Parathyroid adenoma (tissue), 2 donors: ENCODE measurements around the gene PARK7.
"Not testable (repeated sequence)": the region's sequence is repeated elsewhere in the genome, so short reads cannot be mapped to it uniquely, and the experiment has no call there.

Source experiments
- H2AFZ ChIP-seq: fragments of 300-600 bp; sonication (generic); one replicate; pipeline ENCODE4 v1.7.0; 2017; ENCODE audit warnings: antibody characterized with exemption, mild to moderate bottlenecking
- H3K27ac ChIP-seq: fragments of 300-600 bp; sonication (generic); one replicate; pipeline ENCODE4 v1.7.0; 2017
- H3K27me3 ChIP-seq: fragments of 300-600 bp; sonication (generic); one replicate; pipeline ENCODE4 v1.7.0; 2017; ENCODE audit warnings: low read length; ENCODE audit not compliant: control insufficient read depth, insufficient read depth
- H3K36me3 ChIP-seq: fragments of 300-600 bp; sonication (generic); one replicate; pipeline ENCODE4 v1.7.0; 2017; ENCODE audit warnings: low read length; ENCODE audit not compliant: control insufficient read depth, insufficient read depth
- H3K4me1 ChIP-seq: fragments of 300-600 bp; sonication (generic); one replicate; pipeline ENCODE4 v1.7.0; 2017; ENCODE audit warnings: control low read depth
- H3K4me2 ChIP-seq: fragments of 300-600 bp; sonication (generic); one replicate; pipeline ENCODE4 v1.7.0; 2017; ENCODE audit warnings: low read length
- H3K4me3 ChIP-seq: fragments of 300-600 bp; sonication (generic); one replicate; pipeline ENCODE4 v1.7.0; 2017; ENCODE audit warnings: low read depth, low read length
- H3K79me2 ChIP-seq: fragments of 300-600 bp; sonication (generic); one replicate; pipeline ENCODE4 v1.7.0; 2017; ENCODE audit warnings: control low read depth
- H3K9ac ChIP-seq: fragments of 300-600 bp; sonication (generic); one replicate; pipeline ENCODE4 v1.7.0; 2017; ENCODE audit warnings: mild to moderate bottlenecking
- H3K9me3 ChIP-seq: fragments of 300-600 bp; sonication (generic); one replicate; pipeline ENCODE4 v1.7.0; 2017; ENCODE audit warnings: low read length; ENCODE audit not compliant: control insufficient read depth
- TF ChIP-seq, protein P1 (sequence below): fragments of 300-600 bp; sonication (generic); IDR thresholded peaks from one replicate; pipeline ENCODE4 v1.7.0; 2017; ENCODE audit warnings: antibody characterized with exemption, mild to moderate bottlenecking
- donor health status: primary hyperparathyroidism.

Gene PARK7

DNA sequence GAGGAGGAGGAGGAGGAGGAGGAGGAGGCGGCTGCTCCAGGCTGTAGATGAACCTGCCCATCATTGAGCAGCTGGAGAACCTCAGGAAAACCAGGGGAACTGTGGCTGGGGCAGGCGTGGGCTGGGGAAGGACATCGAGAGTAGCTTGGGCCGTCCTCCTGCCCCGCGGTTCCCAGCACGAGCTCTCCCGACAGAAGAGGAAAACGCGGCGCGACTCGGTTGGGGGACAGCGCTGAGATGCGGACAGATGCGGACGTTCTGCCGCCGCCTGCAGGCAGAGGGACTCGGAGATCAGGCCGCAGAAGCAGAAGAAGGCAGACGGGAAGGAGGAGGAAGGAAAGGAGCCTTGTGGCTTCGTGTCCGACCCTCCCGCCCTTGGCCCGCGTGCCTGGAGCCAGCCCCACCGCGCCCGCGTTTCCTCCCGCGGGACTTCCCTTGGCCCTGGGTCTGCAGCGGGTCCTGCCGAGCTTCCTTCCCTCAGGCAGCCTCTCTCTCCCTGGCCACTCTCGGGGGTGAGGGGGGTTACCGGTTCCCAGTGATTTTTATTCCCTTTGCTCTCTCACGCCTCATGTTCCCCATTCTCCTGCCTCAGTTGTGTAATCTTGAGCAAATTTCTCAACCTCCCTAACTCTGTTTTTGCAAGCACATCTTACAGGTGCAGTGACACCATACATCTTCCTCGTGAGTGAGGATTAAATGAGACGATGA lies 19.1 kb upstream of the PARK7 start:
- Histone ChIP-seq H3K27ac (no peak overlapping the region), H3K27me3 (no peaks in the 10 kb centered on the region), H3K79me2 (no peaks in the 10 kb centered on the region), H3K4me2 (peak overlapping the region; percentile 83), H3K36me3 (no peaks in the 10 kb centered on the region), H3K4me1 (no peaks in the 10 kb centered on the region), H3K9me3 (no peaks in the 10 kb centered on the region), H2AFZ (peak overlapping the region; percentile 74), H3K9ac (no peak overlapping the region), H3K4me3 (no peak overlapping the region)
- TF ChIP-seq, protein P1, sequence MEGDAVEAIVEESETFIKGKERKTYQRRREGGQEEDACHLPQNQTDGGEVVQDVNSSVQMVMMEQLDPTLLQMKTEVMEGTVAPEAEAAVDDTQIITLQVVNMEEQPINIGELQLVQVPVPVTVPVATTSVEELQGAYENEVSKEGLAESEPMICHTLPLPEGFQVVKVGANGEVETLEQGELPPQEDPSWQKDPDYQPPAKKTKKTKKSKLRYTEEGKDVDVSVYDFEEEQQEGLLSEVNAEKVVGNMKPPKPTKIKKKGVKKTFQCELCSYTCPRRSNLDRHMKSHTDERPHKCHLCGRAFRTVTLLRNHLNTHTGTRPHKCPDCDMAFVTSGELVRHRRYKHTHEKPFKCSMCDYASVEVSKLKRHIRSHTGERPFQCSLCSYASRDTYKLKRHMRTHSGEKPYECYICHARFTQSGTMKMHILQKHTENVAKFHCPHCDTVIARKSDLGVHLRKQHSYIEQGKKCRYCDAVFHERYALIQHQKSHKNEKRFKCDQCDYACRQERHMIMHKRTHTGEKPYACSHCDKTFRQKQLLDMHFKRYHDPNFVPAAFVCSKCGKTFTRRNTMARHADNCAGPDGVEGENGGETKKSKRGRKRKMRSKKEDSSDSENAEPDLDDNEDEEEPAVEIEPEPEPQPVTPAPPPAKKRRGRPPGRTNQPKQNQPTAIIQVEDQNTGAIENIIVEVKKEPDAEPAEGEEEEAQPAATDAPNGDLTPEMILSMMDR: peak; percentile 9

DNA sequence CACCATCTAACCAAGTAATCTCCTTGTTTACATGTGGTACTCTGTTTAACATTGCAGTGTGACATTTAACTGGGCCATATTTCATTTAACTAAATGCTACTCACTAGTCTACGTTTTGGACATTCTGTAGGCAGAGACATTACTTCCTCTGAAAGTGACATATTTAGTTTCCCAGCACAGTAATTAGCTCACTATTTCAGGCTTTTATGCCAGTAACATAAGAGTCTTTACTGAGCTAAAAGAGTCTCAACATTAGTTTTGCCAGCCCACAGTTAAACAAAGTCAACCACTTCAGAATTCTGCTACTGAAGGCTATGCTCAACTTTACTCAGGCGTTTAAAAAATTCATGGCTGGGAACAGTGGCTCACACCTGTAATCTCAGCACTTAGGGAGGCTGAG lies 18.3 kb upstream of the PARK7 start:
- H3K9me3 ChIP-seq: no peaks in the 10 kb centered on the region
- H3K36me3 ChIP-seq: no peaks in the 10 kb centered on the region
- no peaks in the 10 kb centered on the region for H3K4me1 ChIP-seq
- no peak overlapping the region for H3K27ac ChIP-seq
- H3K9ac ChIP-seq: no peak overlapping the region
- H2AFZ ChIP-seq: no peak overlapping the region
- no peak overlapping the region for H3K4me2 ChIP-seq
- no peaks in the 10 kb centered on the region for H3K79me2 ChIP-seq
- no peak overlapping the region for H3K4me3 ChIP-seq
- H3K27me3 ChIP-seq: no peaks in the 10 kb centered on the region
- TF ChIP-seq, protein P1: no peak

DNA sequence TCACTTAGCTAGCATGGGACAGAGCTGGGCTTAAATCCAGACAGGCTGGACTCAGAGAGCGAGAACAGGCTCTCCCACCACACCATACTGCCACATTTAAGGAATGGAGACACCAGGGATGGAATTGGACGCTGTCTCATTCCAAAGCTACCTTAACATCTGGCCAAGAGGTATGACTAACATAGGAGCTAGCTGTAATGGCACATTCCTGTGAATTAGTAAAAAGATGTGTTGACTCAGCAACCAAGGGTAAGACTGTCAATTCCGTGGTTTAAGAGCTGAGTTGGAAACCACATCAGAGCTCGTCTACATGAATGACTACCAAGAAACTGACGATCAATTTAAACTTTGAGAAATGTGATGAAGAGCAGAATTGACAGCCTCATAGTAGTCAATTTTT lies 12.6 kb upstream of the PARK7 start:
- Histone ChIP-seq H3K27me3 (no peaks in the 10 kb centered on the region), H3K4me3 (no peak overlapping the region), H3K27ac (no peak overlapping the region), H3K9me3 (no peaks in the 10 kb centered on the region), H2AFZ (no peak overlapping the region), H3K4me2 (no peak overlapping the region), H3K36me3 (no peaks in the 10 kb centered on the region), H3K4me1 (no peaks in the 10 kb centered on the region), H3K79me2 (no peaks in the 10 kb centered on the region), H3K9ac (no peak overlapping the region)
- TF ChIP-seq, protein P1: no peak

DNA sequence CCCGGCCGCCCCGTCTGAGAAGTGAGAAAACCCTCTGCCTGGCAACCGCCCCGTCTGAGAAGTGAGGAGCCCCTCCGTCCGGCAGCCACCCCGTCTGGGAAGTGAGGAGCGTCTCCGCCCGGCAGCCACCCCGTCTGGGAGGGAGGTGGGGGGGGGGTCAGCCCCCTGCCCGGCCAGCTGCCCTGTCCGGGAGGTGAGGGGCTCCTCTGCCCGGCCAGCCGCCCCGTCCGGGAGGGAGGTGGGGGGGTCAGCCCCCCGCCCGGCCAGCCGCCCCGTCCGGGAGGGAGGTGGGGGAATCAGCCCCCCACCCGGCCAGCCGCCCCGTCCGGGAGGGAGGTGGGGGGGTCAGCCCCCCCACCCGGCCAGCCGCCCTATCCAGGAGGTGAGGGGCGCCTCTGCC lies 8.7 kb upstream of the PARK7 start:
- not testable (repeated sequence) for H3K79me2 ChIP-seq, H3K9ac ChIP-seq, H3K9me3 ChIP-seq, H2AFZ ChIP-seq, H3K27me3 ChIP-seq, H3K4me1 ChIP-seq, H3K27ac ChIP-seq, H3K4me2 ChIP-seq, H3K36me3 ChIP-seq, H3K4me3 ChIP-seq

DNA sequence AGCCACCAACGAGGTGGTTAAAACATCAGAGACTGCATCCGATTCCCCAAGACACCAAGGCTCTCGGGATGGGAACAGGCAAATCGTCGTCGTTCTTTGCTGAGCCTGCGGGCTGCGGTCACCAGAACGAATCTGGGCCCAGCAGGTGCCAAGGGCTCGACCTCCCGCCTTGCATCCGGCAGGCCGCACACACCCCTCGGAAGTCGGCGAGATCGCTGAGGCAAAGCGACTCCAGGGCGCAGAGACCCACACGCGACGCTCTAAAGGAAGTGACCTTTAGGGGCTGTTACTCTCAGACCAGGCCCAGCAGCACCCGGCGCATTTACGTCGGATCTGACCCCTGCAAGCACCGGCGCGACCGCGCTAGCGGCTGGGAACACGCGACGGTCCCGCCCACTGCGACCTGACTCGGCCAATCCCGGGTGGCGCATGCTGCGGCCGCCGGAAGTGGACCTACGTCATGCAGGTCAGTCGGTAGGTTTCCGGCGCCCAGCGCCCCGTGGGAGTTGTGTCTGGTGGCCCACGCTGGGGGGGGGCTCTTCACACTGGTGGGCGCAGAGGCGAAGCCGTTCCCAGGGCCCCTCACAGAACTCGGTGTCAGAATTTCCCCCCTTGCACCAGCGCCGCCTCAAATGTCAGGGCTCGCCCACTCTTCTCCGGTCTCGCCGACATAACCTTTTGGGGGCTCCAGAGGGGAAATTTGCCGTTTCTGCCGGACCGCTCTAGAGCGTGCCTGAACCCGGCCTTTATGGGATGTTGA lies 7.5 kb upstream of the PARK7 start:
- Histone ChIP-seq H3K27ac (peak overlapping the region; percentile 78), H3K9me3 (no peaks in the 10 kb centered on the region), H3K4me3 (peak overlapping the region; percentile 93), H3K9ac (peak overlapping the region; percentile 28), H3K27me3 (no peaks in the 10 kb centered on the region), H2AFZ (peak overlapping the region; percentile 99), H3K4me2 (peak overlapping the region; percentile 99), H3K79me2 (no peaks in the 10 kb centered on the region), H3K4me1 (no peaks in the 10 kb centered on the region), H3K36me3 (no peaks in the 10 kb centered on the region)
- TF ChIP-seq, protein P1: no peak
